ENCODE results near the gene HGFAC.
"Not testable (repeated sequence)": the region's sequence is repeated elsewhere in the genome, so short reads cannot be mapped to it uniquely, and the experiment has no call there.

Gene HGFAC

GRCh38 chr4:3451956-3452355 lies 10.2 kb downstream of the HGFAC start:
- no peaks in the 10 kb centered on the region for H3K9me3 ChIP-seq (ENCODE audit: control insufficient read depth, insufficient read depth, low read length)
- H3K27ac ChIP-seq (ENCODE audit: low read depth, low read length) = no peak overlapping the region
- H3K79me2 ChIP-seq (ENCODE audit: control insufficient read depth, low read length) = no peaks in the 10 kb centered on the region
- no peak overlapping the region for H3K4me3 ChIP-seq (ENCODE audit: low read length)
- no peaks in the 10 kb centered on the region for H3K4me1 ChIP-seq (ENCODE audit: control insufficient read depth, low read length)
- no peaks in the 10 kb centered on the region for H3F3A ChIP-seq (ENCODE audit: control insufficient read depth, insufficient read depth)
- no peaks in the 10 kb centered on the region for H4K20me1 ChIP-seq (ENCODE audit: control insufficient read depth, insufficient read depth, low read depth, low read length)
- TF ChIP-seq CTCF (IDR thresholded peaks at IDR 0.05; ENCODE audit: low read depth, low read length, poor library complexity, severe bottlenecking) (no peak), EZH2phosphoT487 (IDR thresholded peaks at IDR 0.05; ENCODE audit: borderline replicate concordance, low read length) (no peak)
- H3K9me2 ChIP-seq (replicated peaks; ENCODE audit: control insufficient read depth, low read length) = no peaks in the 10 kb centered on the region
- no peak overlapping the region for H3K4me2 ChIP-seq (ENCODE audit: low read length)
- H3K36me3 ChIP-seq (ENCODE audit: control insufficient read depth, low read length) = no peaks in the 10 kb centered on the region
- H3K27me3 ChIP-seq (ENCODE audit: control insufficient read depth, low read length) = no peaks in the 10 kb centered on the region

- Histone ChIP-seq H3K36me3 (ENCODE audit: control insufficient read depth, low read length) (no peaks in the 10 kb centered on the region), H3F3A (ENCODE audit: control insufficient read depth, insufficient read depth) (no peaks in the 10 kb centered on the region), H3K9me2 (replicated peaks; ENCODE audit: control insufficient read depth, low read length) (no peaks in the 10 kb centered on the region), H3K4me1 (ENCODE audit: control insufficient read depth, low read length) (no peaks in the 10 kb centered on the region), H3K4me2 (ENCODE audit: low read length) (no peak overlapping the region), H3K27ac (ENCODE audit: low read depth, low read length) (no peak overlapping the region), H3K79me2 (ENCODE audit: control insufficient read depth, low read length) (no peaks in the 10 kb centered on the region), H3K9me3 (ENCODE audit: control insufficient read depth, insufficient read depth, low read length) (no peaks in the 10 kb centered on the region), H3K4me3 (ENCODE audit: low read length) (no peak overlapping the region), H4K20me1 (ENCODE audit: control insufficient read depth, insufficient read depth, low read depth, low read length) (no peaks in the 10 kb centered on the region), H3K27me3 (ENCODE audit: control insufficient read depth, low read length) (no peaks in the 10 kb centered on the region)
- TF ChIP-seq CTCF (IDR thresholded peaks at IDR 0.05; ENCODE audit: low read depth, low read length, poor library complexity, severe bottlenecking) (peak; percentile 31), EZH2phosphoT487 (IDR thresholded peaks at IDR 0.05; ENCODE audit: borderline replicate concordance, low read length) (no peak)
Observed at GRCh38 chr4:3452376-3452775, 10.6 kb downstream of the HGFAC start.

GRCh38 chr4:3455596-3455995 lies 13.8 kb downstream of the HGFAC start:
- H3K4me3 ChIP-seq (ENCODE audit: low read length); H3K79me2 ChIP-seq (ENCODE audit: control insufficient read depth, low read length); H3K9me3 ChIP-seq (ENCODE audit: control insufficient read depth, insufficient read depth, low read length); H3K4me1 ChIP-seq (ENCODE audit: control insufficient read depth, low read length); H3K27me3 ChIP-seq (ENCODE audit: control insufficient read depth, low read length); H3K36me3 ChIP-seq (ENCODE audit: control insufficient read depth, low read length); H3K4me2 ChIP-seq (ENCODE audit: low read length); H3F3A ChIP-seq (ENCODE audit: control insufficient read depth, insufficient read depth); H3K9me2 ChIP-seq (replicated peaks; ENCODE audit: control insufficient read depth, low read length); H3K27ac ChIP-seq (ENCODE audit: low read depth, low read length); H4K20me1 ChIP-seq (ENCODE audit: control insufficient read depth, insufficient read depth, low read depth, low read length): not testable (repeated sequence)

- Histone ChIP-seq H3K36me3 (ENCODE audit: control insufficient read depth, low read length) (no peaks in the 10 kb centered on the region), H3F3A (ENCODE audit: control insufficient read depth, insufficient read depth) (no peaks in the 10 kb centered on the region), H3K4me2 (ENCODE audit: low read length) (no peak overlapping the region), H3K4me3 (ENCODE audit: low read length) (no peak overlapping the region), H3K27ac (ENCODE audit: low read depth, low read length) (no peak overlapping the region), H4K20me1 (ENCODE audit: control insufficient read depth, insufficient read depth, low read depth, low read length) (no peaks in the 10 kb centered on the region), H3K27me3 (ENCODE audit: control insufficient read depth, low read length) (no peaks in the 10 kb centered on the region), H3K9me3 (ENCODE audit: control insufficient read depth, insufficient read depth, low read length) (no peaks in the 10 kb centered on the region), H3K4me1 (ENCODE audit: control insufficient read depth, low read length) (no peaks in the 10 kb centered on the region), H3K9me2 (replicated peaks; ENCODE audit: control insufficient read depth, low read length) (no peaks in the 10 kb centered on the region), H3K79me2 (ENCODE audit: control insufficient read depth, low read length) (no peaks in the 10 kb centered on the region)
- no peak for TF ChIP-seq CTCF (IDR thresholded peaks at IDR 0.05; ENCODE audit: low read depth, low read length, poor library complexity, severe bottlenecking)
- TF ChIP-seq EZH2phosphoT487 (IDR thresholded peaks at IDR 0.05; ENCODE audit: borderline replicate concordance, low read length) = no peak
Observed at GRCh38 chr4:3458371-3458770, 16.6 kb downstream of the HGFAC start.

GRCh38 chr4:3459156-3459555 lies 17.4 kb downstream of the HGFAC start:
- not testable (repeated sequence) for H3K36me3 ChIP-seq (ENCODE audit: control insufficient read depth, low read length); H3K27me3 ChIP-seq (ENCODE audit: control insufficient read depth, low read length); H3K79me2 ChIP-seq (ENCODE audit: control insufficient read depth, low read length); H3F3A ChIP-seq (ENCODE audit: control insufficient read depth, insufficient read depth); H3K9me2 ChIP-seq (replicated peaks; ENCODE audit: control insufficient read depth, low read length); H3K4me1 ChIP-seq (ENCODE audit: control insufficient read depth, low read length); H4K20me1 ChIP-seq (ENCODE audit: control insufficient read depth, insufficient read depth, low read depth, low read length); H3K4me2 ChIP-seq (ENCODE audit: low read length); H3K27ac ChIP-seq (ENCODE audit: low read depth, low read length); H3K4me3 ChIP-seq (ENCODE audit: low read length); H3K9me3 ChIP-seq (ENCODE audit: control insufficient read depth, insufficient read depth, low read length)
